HG03342 (cell line): ENCODE data around the gene MANEAL.

Source experiments
- ATAC-seq: cut with Tn5 transposase; IDR thresholded peaks from one replicate; pipeline ENCODE4 v1.9.1; 2021; ENCODE audit warnings: mild to moderate bottlenecking, moderate library complexity; ENCODE audit not compliant: unreplicated experiment

Gene MANEAL

GRCh38 chr1:37825506-37825905 is 31.9 kb downstream of the MANEAL start:
- ATAC-seq = no peak

- no peak for ATAC-seq
Observed at GRCh38 chr1:37828410-37829074, 34.9 kb downstream of the MANEAL start.

- no peak for ATAC-seq
Observed at GRCh38 chr1:37831109-37831508, 37.5 kb downstream of the MANEAL start.

GRCh38 chr1:37831809-37832208 is 38.2 kb downstream of the MANEAL start:
- no peak for ATAC-seq

GRCh38 chr1:37836788-37837187 is 43.1 kb downstream of the MANEAL start:
- ATAC-seq = no peak

GRCh38 chr1:37839676-37840075 is 46.0 kb downstream of the MANEAL start:
- ATAC-seq = no peak

- ATAC-seq = no peak
Observed at GRCh38 chr1:37840711-37841110, 47.1 kb downstream of the MANEAL start.

- ATAC-seq = no peak
Observed at GRCh38 chr1:37841652-37842051, 48.0 kb downstream of the MANEAL start.

- ATAC-seq = no peak
Observed at GRCh38 chr1:37844536-37844935, 50.9 kb downstream of the MANEAL start.

GRCh38 chr1:37845049-37845646 is 51.5 kb downstream of the MANEAL start:
- no peak for ATAC-seq

GRCh38 chr1:37845786-37846185 is 52.1 kb downstream of the MANEAL start:
- no peak for ATAC-seq

- ATAC-seq = no peak
Observed at GRCh38 chr1:37846647-37847339, 53.1 kb downstream of the MANEAL start.

GRCh38 chr1:37849480-37849879 is 55.8 kb downstream of the MANEAL start:
- ATAC-seq = no peak

GRCh38 chr1:37850352-37850955 is 56.8 kb downstream of the MANEAL start:
- no peak for ATAC-seq
